ENCODE data around the gene COL1A2. TPM values are rescaled to one million over a fixed set of nuclear protein-coding genes. Genes with fewer than 3 reads are reported as not detected.

The COL1A2 gene
- total RNA-seq, 1 donor from 2014 or later = 321 TPM

DNA sequence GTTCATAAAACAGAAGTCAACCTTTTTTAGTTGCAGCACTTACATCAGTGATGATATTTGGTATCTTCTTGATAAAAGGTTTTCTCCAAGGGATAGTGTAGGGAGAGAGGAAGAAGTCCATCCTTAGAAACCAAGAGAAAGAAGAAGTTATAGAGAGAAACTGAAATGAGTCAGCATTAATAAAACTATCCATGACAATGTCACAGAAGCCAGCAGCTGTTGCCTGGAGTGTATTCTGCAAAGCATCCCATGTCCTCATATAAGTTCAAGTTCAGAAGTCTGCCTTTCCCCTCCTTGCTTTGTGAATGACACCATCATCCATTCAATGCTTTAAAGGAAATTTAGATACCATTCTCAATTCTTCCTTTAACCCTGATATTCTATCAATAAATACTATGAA is 14.4 kb upstream of the COL1A2 start:
- Histone ChIP-seq H3K4me3 (no peak overlapping the region), H3K27ac (no peak overlapping the region), H3K36me3 (no peaks in the 10 kb centered on the region), H3K4me1 (peaks cover 7% of the 10 kb centered on the region), H3K9me3 (no peaks in the 10 kb centered on the region), H3K27me3 (no peaks in the 10 kb centered on the region)
- DNase-seq (no peak), ATAC-seq (no peak)
- TF ChIP-seq CTCF (IDR thresholded peaks at IDR 0.05) = no peak
- intact Hi-C loops (cut with DNase I) = no loop called here

- peaks cover 7% of the 10 kb centered on the region for H3K4me1 ChIP-seq
- no peak for DNase-seq
- H3K4me3 ChIP-seq = no peak overlapping the region
- no peaks in the 10 kb centered on the region for H3K9me3 ChIP-seq
- no peak overlapping the region for H3K27ac ChIP-seq
- no peaks in the 10 kb centered on the region for H3K27me3 ChIP-seq
- no peaks in the 10 kb centered on the region for H3K36me3 ChIP-seq
- no peak for ATAC-seq
- intact Hi-C loops (cut with DNase I) = no loop called here
- no peak for TF ChIP-seq CTCF (IDR thresholded peaks at IDR 0.05)
These were observed 12.6 kb upstream of the COL1A2 start for GRCh38 chr7:94382132-94382531.

GRCh38 chr7:94382746-94383145 is 11.9 kb upstream of the COL1A2 start:
- TF ChIP-seq CTCF (IDR thresholded peaks at IDR 0.05) = no peak
- H3K36me3 ChIP-seq = no peaks in the 10 kb centered on the region
- H3K4me1 ChIP-seq = peaks cover 7% of the 10 kb centered on the region
- no peaks in the 10 kb centered on the region for H3K9me3 ChIP-seq
- H3K27ac ChIP-seq = no peak overlapping the region
- intact Hi-C loops (cut with DNase I) = no loop called here
- no peak overlapping the region for H3K4me3 ChIP-seq
- ATAC-seq (no peak), DNase-seq (no peak)
- no peaks in the 10 kb centered on the region for H3K27me3 ChIP-seq

DNA sequence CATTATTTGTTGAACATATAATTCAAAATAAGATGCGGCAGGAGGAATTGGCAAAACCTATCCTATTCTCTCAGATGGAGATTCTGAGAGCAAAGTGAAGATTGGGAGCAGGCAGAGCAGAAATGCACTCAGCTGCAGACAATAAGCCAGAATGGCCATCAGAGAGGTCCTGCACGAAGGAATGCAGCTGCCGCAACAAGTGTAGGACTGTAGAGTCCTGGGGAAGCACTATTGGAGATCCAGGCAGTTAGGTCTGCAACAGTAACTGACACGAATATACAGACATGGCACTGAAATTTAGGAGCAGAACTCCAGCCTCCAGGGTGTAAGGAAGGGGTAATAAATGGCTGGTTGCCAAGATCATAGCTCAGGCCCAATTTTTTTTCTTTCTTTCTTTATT is 10.4 kb upstream of the COL1A2 start:
- no peaks in the 10 kb centered on the region for H3K36me3 ChIP-seq
- no peaks in the 10 kb centered on the region for H3K27me3 ChIP-seq
- H3K9me3 ChIP-seq = no peaks in the 10 kb centered on the region
- DNase-seq (no peak), ATAC-seq (no peak)
- H3K27ac ChIP-seq = no peak overlapping the region
- no peak for TF ChIP-seq CTCF (IDR thresholded peaks at IDR 0.05)
- no peaks in the 10 kb centered on the region for H3K4me1 ChIP-seq
- intact Hi-C loops (cut with DNase I) = no loop called here
- H3K4me3 ChIP-seq = no peak overlapping the region

DNA sequence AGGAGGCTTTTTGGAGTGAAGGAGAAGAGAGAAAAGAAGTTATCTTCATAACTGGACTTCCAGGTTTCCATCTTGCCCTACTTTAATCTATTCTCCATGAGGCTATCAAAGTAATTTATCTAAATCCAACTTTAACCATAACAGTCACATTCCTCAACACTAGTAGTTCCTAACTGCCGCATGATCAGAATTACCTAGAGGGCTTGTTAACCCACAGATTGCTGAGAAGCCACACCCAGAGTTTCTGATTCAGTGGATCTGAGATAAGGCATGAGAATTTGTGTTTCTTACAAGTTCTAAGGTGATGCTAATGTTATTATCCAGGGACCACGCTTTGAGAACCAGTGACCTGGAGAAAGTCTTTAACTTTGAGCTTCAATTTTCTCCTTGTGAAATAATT is 8.3 kb upstream of the COL1A2 start:
- Histone ChIP-seq H3K27ac (no peak overlapping the region), H3K4me3 (no peak overlapping the region), H3K36me3 (no peaks in the 10 kb centered on the region), H3K4me1 (no peaks in the 10 kb centered on the region), H3K9me3 (no peaks in the 10 kb centered on the region), H3K27me3 (no peaks in the 10 kb centered on the region)
- no peak for TF ChIP-seq CTCF (IDR thresholded peaks at IDR 0.05)
- intact Hi-C loops (cut with DNase I) = no loop called here
- ATAC-seq (no peak), DNase-seq (no peak)

DNA sequence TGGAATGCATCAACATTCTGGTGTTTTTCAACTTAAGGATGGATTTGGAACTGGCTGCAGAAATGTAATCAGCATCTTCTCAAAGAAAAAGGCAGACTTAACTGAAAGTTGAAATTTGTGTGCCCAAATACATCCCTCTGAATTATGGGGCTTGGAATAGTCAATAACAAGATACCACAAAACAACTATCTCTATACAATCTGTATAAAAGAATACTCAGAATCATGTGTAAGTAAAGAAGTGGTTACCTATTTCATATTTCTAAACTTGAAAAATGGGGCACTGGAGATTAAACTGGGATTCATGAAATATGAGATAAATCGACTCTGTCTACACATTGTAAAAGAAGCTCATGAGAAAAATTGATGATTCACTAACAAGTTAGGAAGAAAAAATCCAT is 6.2 kb upstream of the COL1A2 start:
- TF ChIP-seq CTCF (IDR thresholded peaks at IDR 0.05) = no peak
- intact Hi-C loops (cut with DNase I) = no loop called here
- Histone ChIP-seq H3K27ac (no peak overlapping the region), H3K9me3 (no peaks in the 10 kb centered on the region), H3K27me3 (no peaks in the 10 kb centered on the region), H3K36me3 (no peaks in the 10 kb centered on the region), H3K4me1 (no peaks in the 10 kb centered on the region), H3K4me3 (no peak overlapping the region)
- no peak for ATAC-seq
- DNase-seq = no peak
